GM21528 (cell line): ENCODE measurements around the gene NRG2.
A peak's percentile ranks its signal among the peaks of the same experiment; 100 is the strongest.

Experiments used
- ATAC-seq: cut with Tn5 transposase; IDR thresholded peaks from one replicate; pipeline ENCODE4 v1.9.1; 2021; ENCODE audit warnings: mild to moderate bottlenecking, moderate library complexity; ENCODE audit not compliant: unreplicated experiment, low FRiP score

The NRG2 gene

GRCh38 chr5:139975306-139975705 is 67.8 kb downstream of the NRG2 start:
- no peak for ATAC-seq

- ATAC-seq, result no peak
Measured at GRCh38 chr5:139974661-139975060, 68.4 kb downstream of the NRG2 start.

GRCh38 chr5:139971202-139971725 is 71.8 kb downstream of the NRG2 start:
- no peak for ATAC-seq

- ATAC-seq, result no peak
Measured at GRCh38 chr5:139969318-139969717, 73.8 kb downstream of the NRG2 start.

GRCh38 chr5:139968547-139969261 is 74.4 kb downstream of the NRG2 start:
- ATAC-seq, result peak; percentile 95

- ATAC-seq, result no peak
Measured at GRCh38 chr5:139967353-139967752, 75.7 kb downstream of the NRG2 start.

- no peak for ATAC-seq
Measured at GRCh38 chr5:139966856-139967255, 76.2 kb downstream of the NRG2 start.

- no peak for ATAC-seq
Measured at GRCh38 chr5:139964994-139965565, 78.0 kb downstream of the NRG2 start.

GRCh38 chr5:139964266-139964993 is 78.7 kb downstream of the NRG2 start:
- no peak for ATAC-seq

- ATAC-seq, result no peak
Measured at GRCh38 chr5:139962445-139962844, 80.7 kb downstream of the NRG2 start.

GRCh38 chr5:139961435-139962157 is 81.5 kb downstream of the NRG2 start:
- no peak for ATAC-seq

GRCh38 chr5:139960723-139961383 is 82.2 kb downstream of the NRG2 start:
- ATAC-seq, result no peak

- no peak for ATAC-seq
Measured at GRCh38 chr5:139958432-139959148, 84.5 kb downstream of the NRG2 start.

GRCh38 chr5:139956342-139956741 is 86.8 kb downstream of the NRG2 start:
- no peak for ATAC-seq

- no peak for ATAC-seq
Measured at GRCh38 chr5:139955616-139956273, 87.4 kb downstream of the NRG2 start.

GRCh38 chr5:139955053-139955605 is 88.0 kb downstream of the NRG2 start:
- ATAC-seq, result no peak

GRCh38 chr5:139954462-139954861 is 88.6 kb downstream of the NRG2 start:
- ATAC-seq, result no peak

- ATAC-seq, result no peak
Measured at GRCh38 chr5:139954022-139954421, 89.1 kb downstream of the NRG2 start.

GRCh38 chr5:139952574-139952973 is 90.5 kb downstream of the NRG2 start:
- ATAC-seq, result no peak
